OCI-LY3 (cell line): ENCODE data around the gene MEX3D.

Experiments
- EZH2phosphoT487 ChIP-seq: fragments of 200-600 bp; shearing (Covaris generic); IDR thresholded peaks from 2 replicates; pipeline ENCODE4 v1.6.1; 2018; ENCODE audit warnings: antibody characterized with exemption, mixed run types, low read depth
- TF ChIP-seq, protein P1 (sequence below): fragments of 200-600, 300-600 bp; sonication (generic); IDR thresholded peaks from 2 replicates; pipeline ENCODE4 v1.5.1; 2014; ENCODE audit warnings: antibody characterized with exemption, low read length, low read depth

- TF ChIP-seq, protein P1, sequence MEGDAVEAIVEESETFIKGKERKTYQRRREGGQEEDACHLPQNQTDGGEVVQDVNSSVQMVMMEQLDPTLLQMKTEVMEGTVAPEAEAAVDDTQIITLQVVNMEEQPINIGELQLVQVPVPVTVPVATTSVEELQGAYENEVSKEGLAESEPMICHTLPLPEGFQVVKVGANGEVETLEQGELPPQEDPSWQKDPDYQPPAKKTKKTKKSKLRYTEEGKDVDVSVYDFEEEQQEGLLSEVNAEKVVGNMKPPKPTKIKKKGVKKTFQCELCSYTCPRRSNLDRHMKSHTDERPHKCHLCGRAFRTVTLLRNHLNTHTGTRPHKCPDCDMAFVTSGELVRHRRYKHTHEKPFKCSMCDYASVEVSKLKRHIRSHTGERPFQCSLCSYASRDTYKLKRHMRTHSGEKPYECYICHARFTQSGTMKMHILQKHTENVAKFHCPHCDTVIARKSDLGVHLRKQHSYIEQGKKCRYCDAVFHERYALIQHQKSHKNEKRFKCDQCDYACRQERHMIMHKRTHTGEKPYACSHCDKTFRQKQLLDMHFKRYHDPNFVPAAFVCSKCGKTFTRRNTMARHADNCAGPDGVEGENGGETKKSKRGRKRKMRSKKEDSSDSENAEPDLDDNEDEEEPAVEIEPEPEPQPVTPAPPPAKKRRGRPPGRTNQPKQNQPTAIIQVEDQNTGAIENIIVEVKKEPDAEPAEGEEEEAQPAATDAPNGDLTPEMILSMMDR: no peak
- TF ChIP-seq EZH2phosphoT487: no peak
Measured at GRCh38 chr19:1551068-1552040, 16.8 kb downstream of the MEX3D start.
